ENCODE measurements around the gene GPANK1. TPM values are rescaled to one million over a fixed set of nuclear protein-coding genes. Genes with fewer than 3 reads are reported as not detected.

GPANK1 gene
- total and polyA plus RNA-seq, 9 of the 15 experiments (the other 6 are each of a cell fraction or from before 2014, with no cell fraction given) = 32.2 to 111 (median 46.3) TPM

DNA sequence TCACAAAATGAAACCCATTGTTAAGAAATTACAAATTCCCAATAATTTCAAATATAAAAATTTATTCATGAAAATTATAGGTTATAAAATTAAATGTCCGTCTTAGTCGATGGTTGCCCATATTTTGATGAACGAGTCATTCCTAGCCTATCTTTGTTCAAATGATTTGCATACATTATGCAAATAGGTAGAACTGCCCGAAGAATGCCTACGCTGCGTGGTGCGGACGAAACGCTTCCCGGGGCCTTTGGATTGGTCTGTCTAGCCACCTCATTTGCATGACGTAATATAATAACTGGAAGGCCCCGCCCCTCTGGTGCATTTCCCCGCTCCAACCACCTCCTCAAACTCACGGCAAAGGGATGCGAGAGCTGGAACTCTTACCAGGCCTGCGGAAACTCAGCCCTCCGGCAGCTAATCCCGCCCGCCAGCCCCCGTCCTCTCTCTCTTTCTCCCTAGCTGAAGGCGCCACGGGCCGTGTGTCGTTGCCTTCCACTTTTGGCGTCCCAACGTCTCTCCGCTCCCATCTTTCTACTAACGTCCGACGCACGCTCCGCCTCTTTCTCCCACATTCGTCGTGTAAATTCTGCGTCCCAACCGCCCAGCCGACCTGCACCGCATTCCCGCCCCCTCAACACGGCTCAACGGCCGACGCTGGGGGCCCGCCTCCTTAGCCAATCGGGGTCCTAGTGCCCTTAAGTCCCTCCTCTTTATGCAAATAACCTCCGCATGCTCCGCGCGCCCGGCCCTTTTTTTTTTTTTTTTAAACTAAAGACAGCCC lies 44.8 kb downstream of the GPANK1 start (continued):
- TF ChIP-seq, protein P1, sequence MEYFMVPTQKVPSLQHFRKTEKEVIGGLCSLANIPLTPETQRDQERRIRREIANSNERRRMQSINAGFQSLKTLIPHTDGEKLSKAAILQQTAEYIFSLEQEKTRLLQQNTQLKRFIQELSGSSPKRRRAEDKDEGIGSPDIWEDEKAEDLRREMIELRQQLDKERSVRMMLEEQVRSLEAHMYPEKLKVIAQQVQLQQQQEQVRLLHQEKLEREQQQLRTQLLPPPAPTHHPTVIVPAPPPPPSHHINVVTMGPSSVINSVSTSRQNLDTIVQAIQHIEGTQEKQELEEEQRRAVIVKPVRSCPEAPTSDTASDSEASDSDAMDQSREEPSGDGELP (CRISPR knock-in tag; IDR thresholded peaks at IDR 0.05; ENCODE audit: borderline replicate concordance) = peak; percentile 94
- TF ChIP-seq ZNF561 (CRISPR knock-in tag; conservative IDR thresholded peaks at IDR 0.05) (no peak), HLTF (IDR thresholded peaks at IDR 0.05) (peak; percentile 90; the same call in 1 of the 2 replicates), ESRRA (IDR thresholded peaks at IDR 0.05; ENCODE audit: borderline replicate concordance, low read depth) (peak; percentile 39; the same call in 1 of the 2 replicates), CREB1 (IDR thresholded peaks at IDR 0.05) (peak; percentile 96), CREB1 (CRISPR knock-in tag; IDR thresholded peaks at IDR 0.05) (peak; percentile 96), IFI16 (CRISPR knock-in tag; IDR thresholded peaks at IDR 0.05) (no peak), DDX20 (tag; IDR thresholded peaks at IDR 0.05; ENCODE audit: low read depth) (no peak), ZNF436 (CRISPR knock-in tag; IDR thresholded peaks at IDR 0.05) (no peak), FOXP1 (CRISPR knock-in tag; IDR thresholded peaks at IDR 0.05) (no peak), SRF (CRISPR knock-in tag; IDR thresholded peaks at IDR 0.05) (0 out of 4 replicates have a peak, but pooled peaks have one; percentile 35 to 58), HNRNPLL (IDR thresholded peaks at IDR 0.05; ENCODE audit: low read depth, low read length, poor library complexity, severe bottlenecking) (peak; percentile 98), SAFB2 (IDR thresholded peaks at IDR 0.05; ENCODE audit: borderline replicate concordance, low read depth, low read length, severe bottlenecking) (no peak)
- TF ChIP-seq, protein P2, sequence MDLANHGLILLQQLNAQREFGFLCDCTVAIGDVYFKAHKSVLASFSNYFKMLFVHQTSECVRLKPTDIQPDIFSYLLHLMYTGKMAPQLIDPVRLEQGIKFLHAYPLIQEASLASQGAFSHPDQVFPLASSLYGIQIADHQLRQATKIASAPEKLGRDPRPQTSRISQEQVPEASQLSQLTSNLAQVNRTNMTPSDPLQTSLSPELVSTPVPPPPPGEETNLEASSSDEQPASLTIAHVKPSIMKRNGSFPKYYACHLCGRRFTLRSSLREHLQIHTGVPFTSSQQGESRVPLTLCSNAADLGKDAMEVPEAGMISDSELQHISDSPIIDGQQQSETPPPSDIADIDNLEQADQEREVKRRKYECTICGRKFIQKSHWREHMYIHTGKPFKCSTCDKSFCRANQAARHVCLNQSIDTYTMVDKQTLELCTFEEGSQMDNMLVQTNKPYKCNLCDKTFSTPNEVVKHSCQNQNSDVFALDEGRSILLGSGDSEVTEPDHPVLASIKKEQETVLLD (IDR thresholded peaks at IDR 0.05) = peak; percentile 89
- TF ChIP-seq, protein P3, sequence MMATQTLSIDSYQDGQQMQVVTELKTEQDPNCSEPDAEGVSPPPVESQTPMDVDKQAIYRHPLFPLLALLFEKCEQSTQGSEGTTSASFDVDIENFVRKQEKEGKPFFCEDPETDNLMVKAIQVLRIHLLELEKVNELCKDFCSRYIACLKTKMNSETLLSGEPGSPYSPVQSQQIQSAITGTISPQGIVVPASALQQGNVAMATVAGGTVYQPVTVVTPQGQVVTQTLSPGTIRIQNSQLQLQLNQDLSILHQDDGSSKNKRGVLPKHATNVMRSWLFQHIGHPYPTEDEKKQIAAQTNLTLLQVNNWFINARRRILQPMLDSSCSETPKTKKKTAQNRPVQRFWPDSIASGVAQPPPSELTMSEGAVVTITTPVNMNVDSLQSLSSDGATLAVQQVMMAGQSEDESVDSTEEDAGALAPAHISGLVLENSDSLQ (IDR thresholded peaks at IDR 0.05) = peak; percentile 53; the same call in 1 of the 2 replicates
- TF ChIP-seq, protein P4, sequence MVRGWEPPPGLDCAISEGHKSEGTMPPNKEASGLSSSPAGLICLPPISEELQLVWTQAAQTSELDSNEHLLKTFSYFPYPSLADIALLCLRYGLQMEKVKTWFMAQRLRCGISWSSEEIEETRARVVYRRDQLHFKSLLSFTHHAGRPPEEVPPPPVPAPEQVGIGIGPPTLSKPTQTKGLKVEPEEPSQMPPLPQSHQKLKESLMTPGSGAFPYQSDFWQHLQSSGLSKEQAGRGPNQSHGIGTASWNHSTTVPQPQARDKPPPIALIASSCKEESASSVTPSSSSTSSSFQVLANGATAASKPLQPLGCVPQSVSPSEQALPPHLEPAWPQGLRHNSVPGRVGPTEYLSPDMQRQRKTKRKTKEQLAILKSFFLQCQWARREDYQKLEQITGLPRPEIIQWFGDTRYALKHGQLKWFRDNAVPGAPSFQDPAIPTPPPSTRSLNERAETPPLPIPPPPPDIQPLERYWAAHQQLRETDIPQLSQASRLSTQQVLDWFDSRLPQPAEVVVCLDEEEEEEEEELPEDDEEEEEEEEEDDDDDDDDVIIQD (CRISPR knock-in tag; IDR thresholded peaks at IDR 0.05) = no peak
- TF ChIP-seq, protein P5, sequence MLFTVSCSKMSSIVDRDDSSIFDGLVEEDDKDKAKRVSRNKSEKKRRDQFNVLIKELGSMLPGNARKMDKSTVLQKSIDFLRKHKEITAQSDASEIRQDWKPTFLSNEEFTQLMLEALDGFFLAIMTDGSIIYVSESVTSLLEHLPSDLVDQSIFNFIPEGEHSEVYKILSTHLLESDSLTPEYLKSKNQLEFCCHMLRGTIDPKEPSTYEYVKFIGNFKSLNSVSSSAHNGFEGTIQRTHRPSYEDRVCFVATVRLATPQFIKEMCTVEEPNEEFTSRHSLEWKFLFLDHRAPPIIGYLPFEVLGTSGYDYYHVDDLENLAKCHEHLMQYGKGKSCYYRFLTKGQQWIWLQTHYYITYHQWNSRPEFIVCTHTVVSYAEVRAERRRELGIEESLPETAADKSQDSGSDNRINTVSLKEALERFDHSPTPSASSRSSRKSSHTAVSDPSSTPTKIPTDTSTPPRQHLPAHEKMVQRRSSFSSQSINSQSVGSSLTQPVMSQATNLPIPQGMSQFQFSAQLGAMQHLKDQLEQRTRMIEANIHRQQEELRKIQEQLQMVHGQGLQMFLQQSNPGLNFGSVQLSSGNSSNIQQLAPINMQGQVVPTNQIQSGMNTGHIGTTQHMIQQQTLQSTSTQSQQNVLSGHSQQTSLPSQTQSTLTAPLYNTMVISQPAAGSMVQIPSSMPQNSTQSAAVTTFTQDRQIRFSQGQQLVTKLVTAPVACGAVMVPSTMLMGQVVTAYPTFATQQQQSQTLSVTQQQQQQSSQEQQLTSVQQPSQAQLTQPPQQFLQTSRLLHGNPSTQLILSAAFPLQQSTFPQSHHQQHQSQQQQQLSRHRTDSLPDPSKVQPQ (CRISPR knock-in tag; IDR thresholded peaks at IDR 0.05; ENCODE audit: borderline replicate concordance) = 0 out of 2 replicates have a peak, but pooled peaks have one; percentile 43
- TF ChIP-seq, protein P6, sequence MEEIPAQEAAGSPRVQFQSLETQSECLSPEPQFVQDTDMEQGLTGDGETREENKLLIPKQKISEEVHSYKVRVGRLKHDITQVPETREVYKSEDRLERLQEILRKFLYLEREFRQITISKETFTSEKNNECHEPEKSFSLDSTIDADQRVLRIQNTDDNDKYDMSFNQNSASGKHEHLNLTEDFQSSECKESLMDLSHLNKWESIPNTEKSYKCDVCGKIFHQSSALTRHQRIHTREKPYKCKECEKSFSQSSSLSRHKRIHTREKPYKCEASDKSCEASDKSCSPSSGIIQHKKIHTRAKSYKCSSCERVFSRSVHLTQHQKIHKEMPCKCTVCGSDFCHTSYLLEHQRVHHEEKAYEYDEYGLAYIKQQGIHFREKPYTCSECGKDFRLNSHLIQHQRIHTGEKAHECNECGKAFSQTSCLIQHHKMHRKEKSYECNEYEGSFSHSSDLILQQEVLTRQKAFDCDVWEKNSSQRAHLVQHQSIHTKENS (CRISPR knock-in tag; IDR thresholded peaks at IDR 0.05) = no peak
